GM18526 (cell line): ENCODE results near the gene EIF3K.

Experiments
- POLR2A ChIP-seq: IDR thresholded peaks from 3 replicates; pipeline ENCODE4 v1.6.1; 2011; ENCODE audit not compliant: insufficient read length; ENCODE audit errors: extremely low read depth

Gene EIF3K

DNA sequence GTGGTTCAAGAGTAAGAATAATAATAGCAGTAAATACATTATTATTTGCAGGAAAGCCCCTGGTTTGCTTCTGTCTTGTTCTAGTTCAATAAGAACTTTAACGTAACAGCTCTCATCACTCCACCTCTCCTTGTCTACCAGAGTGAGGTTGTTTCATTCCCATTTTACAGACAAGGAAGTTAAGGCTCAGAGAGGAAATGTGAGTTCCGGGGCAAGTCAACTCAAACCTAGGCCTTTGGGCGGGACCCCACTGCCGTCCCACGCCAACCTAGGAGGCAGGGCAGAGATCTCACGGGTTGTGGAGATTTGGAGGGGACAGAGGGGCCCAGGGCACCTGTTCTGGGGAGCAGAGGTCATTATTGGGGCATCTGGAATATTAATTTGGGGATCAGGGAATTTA is 2.7 kb upstream of the EIF3K start:
- no peak for TF ChIP-seq POLR2A

DNA sequence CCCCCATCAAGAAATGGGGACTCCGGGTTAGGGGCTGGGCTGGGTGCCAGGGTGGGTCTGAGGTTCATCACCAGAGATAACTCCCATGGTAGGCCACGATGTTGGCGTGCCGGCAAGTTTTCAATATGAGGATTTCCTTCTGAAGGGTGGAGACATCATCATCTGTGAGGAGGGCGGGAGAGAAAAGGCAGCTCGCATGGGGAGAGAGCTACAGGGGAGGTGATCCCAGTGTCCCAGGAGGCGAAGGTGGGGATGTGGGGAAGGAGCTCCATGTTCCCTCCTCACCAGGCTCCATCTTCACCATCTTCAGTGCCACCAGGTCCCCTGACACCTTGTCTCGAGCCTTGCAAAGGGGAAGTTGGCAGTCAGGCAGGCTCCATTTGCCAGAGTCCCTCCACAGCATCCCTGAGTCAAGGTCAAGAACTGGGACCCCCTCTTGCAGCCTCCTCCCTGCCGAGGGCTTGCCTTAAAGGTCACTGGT is 1.7 kb upstream of the EIF3K start:
- no peak for TF ChIP-seq POLR2A

DNA sequence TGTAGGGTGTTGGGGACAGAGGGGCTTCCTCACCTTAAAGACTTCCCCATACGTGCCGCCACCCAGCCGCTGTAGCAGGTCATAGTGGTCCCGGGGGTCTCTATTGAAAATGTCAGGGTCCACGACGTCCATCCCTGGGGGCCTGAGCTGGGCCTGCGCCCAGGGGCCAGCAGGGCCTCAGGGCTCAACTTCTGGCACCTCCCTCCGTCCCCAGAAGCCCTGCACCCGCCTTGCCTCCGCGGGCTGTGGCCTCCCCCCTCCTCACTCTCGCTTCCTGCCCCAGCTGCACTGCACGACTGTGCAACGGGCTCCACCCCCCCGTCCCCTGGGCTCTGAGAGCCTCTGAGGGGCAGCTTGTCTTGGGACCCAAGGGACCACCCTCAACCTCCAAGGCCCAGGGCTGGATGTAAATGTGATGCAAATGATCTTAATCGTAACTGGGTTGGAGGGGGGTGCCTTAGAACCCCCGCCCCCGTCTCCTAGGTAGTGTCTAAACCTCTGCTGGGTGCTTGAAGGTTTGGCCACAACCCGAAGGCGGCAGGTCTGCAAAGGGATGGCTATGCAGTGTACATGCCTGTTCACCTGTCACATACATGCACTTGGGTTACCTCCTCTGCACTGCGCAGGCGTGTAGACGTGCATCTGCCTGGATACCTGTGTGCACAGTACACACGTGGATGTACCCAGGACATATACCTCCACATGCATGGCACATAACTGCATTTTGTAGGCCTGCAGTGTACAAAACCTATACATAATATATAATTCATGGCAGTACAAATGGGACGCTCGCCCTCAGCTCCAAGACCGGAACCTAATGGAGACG is 1.0 kb upstream of the EIF3K start, which contains the start of gene MAP4K1:
MAP4K1 (minus strand) TSS at position 190 of the 826 bp plus-strand sequence; CDS start at position 132, 58 bp downstream.
- TF ChIP-seq POLR2A = peak; percentile 59

DNA sequence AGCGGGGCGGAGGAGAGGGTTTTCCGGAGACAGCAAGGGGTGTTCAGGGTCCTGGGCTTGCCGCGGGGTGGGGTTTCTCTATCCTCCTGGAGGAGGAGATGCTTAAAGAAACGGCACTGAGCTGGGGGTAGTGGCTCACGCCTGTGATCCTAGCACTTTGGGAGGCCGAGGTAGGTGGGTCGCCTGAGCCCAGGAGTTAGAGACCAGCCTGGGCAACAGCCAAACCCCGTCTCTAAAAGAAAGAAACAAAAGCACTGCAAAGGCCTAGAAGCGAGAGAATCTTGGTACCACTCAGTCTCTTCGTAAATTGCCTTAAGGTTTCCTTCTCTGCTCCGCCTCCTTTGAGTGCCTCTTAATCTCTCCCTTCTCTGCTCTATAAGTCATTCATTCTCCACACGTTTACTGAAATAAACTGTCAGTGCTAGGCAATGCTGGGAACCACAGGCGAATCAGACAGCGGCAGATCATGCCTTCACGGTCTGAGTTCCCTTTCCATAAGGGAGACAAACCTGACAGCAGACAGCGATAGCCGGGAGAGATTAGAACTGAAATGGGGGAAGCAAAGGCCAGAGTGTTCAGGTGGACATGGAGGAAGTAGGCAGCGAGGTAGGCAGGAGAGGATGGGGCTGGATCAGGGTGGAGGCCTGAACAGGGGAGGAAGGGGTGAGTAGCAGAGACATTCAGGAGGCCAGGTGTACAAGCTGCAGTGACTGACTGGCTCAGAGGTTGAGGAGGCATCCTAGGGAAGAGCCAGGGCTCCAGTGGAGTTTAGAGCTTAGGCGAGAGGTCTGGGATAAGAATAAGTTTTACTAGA is 580 bp downstream of the EIF3K start:
- no peak for TF ChIP-seq POLR2A

DNA sequence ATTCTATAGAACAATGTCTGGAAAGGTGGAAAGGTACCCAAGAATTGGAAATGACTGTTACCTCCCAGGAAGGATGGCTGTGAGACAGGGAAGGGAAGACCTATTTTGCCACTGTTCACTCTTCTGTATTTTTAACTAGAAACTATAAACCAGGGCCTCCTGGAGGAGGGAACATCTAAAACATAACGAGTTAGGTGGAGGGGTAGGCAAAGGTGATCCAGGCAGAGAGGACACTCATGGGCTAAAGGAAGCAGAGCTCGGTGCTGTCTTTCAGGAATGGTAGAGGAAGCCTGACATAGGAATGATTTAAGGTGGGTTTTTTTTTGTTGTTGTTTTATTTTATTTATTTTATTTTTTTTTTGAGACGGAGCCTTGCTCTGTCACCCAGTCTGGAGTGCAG is 5.8 kb downstream of the EIF3K start:
- no peak for TF ChIP-seq POLR2A

DNA sequence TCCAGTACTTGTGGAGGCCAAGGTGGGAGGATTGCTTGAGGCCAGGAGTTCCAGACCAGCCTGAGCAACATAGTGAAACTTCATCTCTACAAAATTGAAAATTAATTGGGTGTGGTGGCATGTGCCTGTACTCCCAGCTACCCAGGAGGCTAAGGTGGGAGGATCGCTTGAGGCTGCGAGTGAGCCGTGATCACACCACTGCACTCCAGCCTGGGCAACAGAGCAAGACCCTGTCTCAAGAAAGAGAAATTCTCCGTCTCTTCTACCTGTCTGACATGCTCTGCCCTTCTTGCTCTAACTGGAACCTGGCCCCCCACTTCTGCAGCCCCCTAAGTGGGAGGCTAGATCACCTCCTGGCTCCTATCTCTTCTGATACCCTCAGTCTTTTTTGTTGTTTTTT is 7.4 kb downstream of the EIF3K start:
- TF ChIP-seq POLR2A = no peak

DNA sequence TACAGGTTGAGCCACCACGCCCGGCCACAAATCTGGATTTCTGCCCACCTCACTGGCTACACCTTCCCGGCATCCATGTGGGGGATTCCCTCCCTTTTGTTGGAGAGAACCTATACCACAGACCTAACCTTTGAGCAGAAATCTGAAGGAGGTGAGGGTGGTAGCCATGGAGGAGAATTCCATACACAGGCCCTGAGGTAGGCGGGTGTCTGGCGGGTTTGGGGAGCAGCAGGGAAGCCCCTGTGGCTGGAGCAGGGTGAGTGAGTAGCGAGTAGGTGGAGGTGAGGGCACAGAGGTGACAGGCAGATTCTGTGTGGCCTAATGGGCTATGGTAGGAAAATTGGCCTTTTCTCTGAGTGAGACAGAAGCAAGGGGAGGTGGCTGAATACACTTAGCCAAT is 10.6 kb downstream of the EIF3K start:
- no peak for TF ChIP-seq POLR2A

DNA sequence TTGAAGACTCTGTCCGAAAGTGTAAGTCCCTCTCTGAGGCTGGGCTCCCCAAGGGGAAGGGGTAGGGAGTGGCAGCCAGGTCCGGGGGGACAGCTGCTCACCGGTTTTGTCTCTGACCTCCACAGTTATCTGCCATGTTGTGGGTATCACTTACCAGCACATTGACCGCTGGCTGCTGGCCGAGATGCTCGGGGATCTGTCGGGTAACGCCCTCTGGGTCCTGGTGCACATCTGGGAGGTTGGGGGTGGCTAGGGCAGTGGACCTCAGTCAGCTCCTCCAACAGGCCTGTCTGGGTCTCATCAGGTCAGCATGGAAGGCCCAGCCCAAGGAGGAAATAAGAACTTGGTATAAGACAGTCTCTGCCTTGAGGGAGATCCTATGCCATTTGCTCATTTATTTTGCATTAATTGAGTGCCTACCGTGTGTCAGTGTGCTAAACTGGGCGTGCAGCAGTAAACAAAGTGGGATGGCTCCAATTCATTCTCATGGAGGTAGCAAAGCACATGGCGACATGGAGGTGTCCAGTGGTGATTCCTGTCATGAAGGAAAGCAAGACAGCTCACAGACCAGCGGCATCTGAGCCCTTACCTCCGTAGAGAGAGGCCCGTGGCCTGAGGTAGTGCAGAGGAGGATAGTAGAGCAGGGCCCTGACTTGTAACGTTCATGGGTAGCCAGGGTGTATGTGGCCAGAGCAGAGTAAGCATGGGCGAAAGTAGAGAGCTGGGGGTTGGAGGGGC is 13.7 kb downstream of the EIF3K start:
- TF ChIP-seq POLR2A = no peak

DNA sequence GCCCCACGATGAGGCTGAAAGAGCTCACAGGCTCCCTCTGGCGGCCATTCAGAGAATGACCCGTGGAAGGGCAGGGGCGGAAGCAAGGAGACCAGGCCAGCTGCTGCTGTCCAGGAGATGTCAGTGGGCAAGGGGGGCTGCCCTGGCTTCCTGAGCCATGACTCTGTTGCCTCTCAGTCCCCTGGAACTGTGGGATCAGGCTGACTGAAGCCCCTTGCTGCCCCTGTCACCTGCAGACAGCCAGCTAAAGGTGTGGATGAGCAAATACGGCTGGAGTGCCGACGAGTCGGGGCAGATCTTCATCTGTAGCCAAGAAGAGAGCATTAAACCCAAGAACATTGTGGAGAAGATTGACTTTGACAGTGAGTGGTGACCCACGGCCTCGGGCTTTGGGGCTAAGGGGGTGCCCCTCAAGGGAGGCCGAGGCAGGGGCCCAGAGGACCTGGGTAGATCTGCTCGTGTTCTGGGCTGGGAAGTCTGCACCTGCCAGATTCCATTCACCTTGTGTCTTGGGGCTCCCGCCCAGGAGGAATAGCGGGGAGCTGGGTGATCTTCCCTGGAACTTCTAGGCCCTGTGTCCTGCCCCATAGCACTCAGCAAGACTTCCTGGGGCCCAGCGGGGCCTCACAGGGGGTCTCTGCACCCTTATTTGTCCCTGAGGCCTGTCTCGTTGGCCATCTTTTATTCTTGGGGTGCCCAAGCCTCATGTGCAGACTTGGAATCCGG is 15.9 kb downstream of the EIF3K start:
- no peak for TF ChIP-seq POLR2A

DNA sequence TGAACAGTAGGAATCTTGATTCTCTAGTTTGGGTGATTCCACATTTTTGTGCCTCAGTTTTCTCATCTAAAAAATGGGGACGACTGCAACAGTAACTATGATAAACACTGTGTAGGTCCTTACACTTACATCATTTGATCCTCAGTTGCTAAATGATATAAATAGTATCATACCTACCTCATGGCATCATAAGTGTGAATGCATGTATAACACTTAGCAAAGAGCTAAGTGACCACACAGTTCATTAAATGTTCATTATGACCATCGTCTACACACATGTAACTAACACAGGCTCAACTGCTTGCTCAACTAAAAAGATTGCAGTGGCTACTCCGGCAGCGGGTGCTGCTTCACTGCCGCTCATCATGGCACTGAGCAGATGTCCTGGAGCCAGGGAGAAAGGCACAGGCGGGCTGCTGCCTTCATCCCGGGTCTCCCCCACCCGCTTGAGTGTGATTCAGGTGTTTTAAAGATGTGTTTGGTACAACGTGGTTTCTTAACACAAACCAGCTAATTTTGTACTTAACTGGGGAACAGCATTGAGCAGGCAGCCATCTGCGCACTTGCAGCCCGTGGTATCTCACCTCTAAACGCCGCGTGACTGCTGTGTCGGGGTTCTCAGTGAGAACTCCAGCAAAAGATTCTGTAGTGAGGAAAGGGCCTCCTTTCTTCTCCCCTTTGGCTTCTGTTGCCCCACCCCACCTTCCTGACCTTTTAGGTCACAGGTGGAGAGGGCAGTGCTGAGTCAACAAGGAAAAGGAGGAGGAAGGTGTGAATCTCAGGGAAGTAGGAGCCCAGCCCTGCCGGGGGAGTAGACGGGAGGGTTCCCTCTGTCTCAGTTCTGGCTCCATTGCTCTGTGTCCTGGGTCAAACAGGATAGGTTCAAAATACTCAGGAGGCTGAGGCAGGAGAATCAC is 16.8 kb downstream of the EIF3K start:
- TF ChIP-seq POLR2A = no peak

DNA sequence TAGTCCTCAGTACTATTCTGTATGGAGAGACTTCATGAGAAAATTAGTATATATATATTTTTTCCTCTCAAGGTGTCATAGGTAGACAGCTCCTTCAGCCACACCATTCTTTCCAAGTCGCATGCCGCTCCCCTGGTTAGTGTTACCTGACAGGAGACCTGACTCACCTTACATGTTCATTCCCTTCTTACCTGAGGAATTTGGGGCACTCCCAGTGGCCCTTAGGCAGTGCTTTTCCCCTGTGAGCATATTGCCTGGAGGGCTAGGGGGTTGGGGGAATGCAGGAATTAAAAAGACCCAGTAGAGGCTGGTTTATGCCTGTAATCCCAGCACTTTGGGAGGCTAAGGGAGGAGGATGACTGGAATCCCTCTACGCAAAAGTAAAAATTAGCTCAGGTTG is 19.5 kb downstream of the EIF3K start:
- no peak for TF ChIP-seq POLR2A

DNA sequence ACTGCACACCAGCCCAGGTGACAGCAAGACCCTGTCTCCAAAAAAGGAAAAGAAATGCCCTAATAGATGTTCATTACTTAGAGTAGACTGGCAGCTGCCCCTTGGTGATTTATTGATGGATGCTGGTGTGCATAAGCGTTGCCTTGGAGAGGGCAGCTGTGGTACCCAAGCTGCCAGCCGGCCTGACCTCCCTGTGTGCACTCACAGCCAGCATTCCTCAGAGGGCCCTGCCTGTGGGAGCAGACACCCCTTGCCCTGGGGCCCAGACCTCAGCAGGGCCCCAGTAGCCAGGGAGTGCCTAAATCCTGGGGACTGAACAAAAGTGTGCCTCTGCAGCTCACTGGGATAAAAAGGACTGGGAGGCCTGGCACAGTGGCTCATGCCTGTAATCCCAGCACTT is 20.7 kb downstream of the EIF3K start:
- no peak for TF ChIP-seq POLR2A

DNA sequence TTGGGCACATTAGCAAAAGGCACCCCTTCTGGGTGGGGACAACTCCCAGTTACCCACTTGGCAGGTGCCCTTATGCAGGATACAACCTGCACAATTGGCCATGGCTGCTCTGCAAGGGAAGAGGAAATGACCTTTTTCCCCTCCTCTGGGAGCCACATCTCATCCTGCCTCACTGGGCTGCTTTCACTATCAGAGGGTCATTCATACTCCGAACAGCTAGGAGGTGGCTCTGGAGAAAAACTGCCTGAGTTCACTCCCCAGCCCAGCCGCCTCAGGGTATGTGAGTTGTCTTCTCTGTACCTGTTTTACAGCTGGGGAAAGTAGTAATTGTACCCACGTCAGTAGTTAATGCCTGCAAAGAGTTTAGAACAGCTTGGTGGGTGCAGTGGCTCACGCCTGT is 21.4 kb downstream of the EIF3K start:
- TF ChIP-seq POLR2A = no peak

DNA sequence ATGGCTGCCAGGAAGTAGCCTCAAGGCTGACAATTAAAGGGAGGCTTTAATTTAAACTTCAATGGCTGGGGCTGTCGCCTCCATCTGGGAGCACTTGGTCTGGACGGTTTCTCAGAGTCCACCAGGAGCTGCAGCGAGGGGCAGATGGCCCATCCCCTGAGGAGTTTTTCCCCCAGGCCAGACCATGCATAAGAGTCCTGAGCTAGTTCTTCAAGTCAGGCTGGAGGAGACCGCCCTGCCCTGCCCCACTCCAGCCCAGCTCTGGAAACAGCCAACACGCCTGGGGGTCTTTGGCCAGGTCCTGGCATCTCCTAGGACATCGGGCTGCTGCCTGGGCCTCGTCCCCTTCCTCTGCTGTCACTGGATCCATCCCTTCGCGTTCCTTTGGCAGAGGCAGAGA is 23.2 kb downstream of the EIF3K start:
- TF ChIP-seq POLR2A = no peak

DNA sequence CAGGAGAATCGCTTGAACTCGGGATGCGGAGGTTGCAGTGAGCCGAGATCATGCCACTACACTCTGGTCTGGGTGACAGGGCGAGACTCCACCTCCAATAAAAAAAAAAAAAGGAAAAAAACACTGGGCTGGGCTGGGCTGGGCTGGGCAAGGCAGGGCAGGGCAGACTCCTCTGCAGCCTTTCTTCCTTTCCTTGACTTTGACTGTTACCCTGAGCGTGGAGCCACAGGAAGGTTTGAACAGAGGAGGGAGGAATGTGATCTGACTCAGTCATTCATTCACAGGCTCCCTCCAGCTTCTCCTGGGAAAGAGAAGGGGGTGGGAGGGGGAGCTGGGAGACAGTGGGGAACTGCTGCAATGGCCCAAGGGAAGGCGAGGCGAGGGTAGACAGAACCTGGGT is 25.7 kb downstream of the EIF3K start:
- no peak for TF ChIP-seq POLR2A
